Mesenchymal stem cell (in vitro differentiated cells and primary cell): ENCODE data around the gene PRPF18.

ENCODE experiments used
- DNase-seq: peaks from one replicate; pipeline ENCODE4 v3.0.0-alpha.2; 2013
- H2AFZ ChIP-seq: one replicate; pipeline ENCODE4 v1.6.1; 2013; ENCODE audit warnings: low read depth, mild to moderate bottlenecking, control low read depth, inconsistent platforms, low read length, moderate library complexity
- H2AK5ac ChIP-seq: 2 replicates; pipeline ENCODE4 v1.6.1; 2013; ENCODE audit warnings: low read length, moderate library complexity, mild to moderate bottlenecking, inconsistent platforms; ENCODE audit not compliant: severe bottlenecking
- H2BK120ac ChIP-seq: one replicate; pipeline ENCODE4 v1.6.1; 2013; ENCODE audit warnings: low read depth, mild to moderate bottlenecking, inconsistent platforms, low read length, moderate library complexity
- H2BK12ac ChIP-seq, 2 experiments: one replicate each; pipeline ENCODE4 v1.6.1; 2013; ENCODE audit warnings: inconsistent platforms in 2 of 2, low read length in 2 of 2, mild to moderate bottlenecking in 2 of 2, moderate library complexity in 2 of 2, control low read depth in 1 of 2
- H2BK15ac ChIP-seq: one replicate; pipeline ENCODE4 v1.6.1; 2013; ENCODE audit warnings: mild to moderate bottlenecking, low read depth, inconsistent platforms; ENCODE audit not compliant: poor library complexity, severe bottlenecking
- H2BK5ac ChIP-seq: 2 replicates; pipeline ENCODE4 v1.6.1; 2013; ENCODE audit warnings: low read depth, mild to moderate bottlenecking, low read length, control low read depth, inconsistent platforms; ENCODE audit not compliant: poor library complexity, severe bottlenecking
- H3K14ac ChIP-seq, 2 experiments: one replicate each; pipeline ENCODE4 v1.6.1; 2013; ENCODE audit warnings: inconsistent platforms in 2 of 2, low read length in 2 of 2, control low read depth in 1 of 2, mild to moderate bottlenecking in 1 of 2, moderate library complexity in 1 of 2
- H3K18ac ChIP-seq, 2 experiments: one replicate each; pipeline ENCODE4 v1.6.1; 2013; ENCODE audit warnings: inconsistent platforms in 2 of 2, low read length in 2 of 2, control low read depth in 1 of 2, low read depth in 1 of 2, mild to moderate bottlenecking in 1 of 2
- H3K23ac ChIP-seq, 2 experiments: one replicate each; pipeline ENCODE4 v1.6.1; 2013; ENCODE audit warnings: inconsistent platforms in 2 of 2, low read length in 2 of 2, mild to moderate bottlenecking in 2 of 2, moderate library complexity in 2 of 2, control low read depth in 1 of 2
- H3K27ac ChIP-seq: 2 replicates; pipeline ENCODE4 v1.5.1; 2013; ENCODE audit warnings: mild to moderate bottlenecking, moderate library complexity, low read length, control low read depth, inconsistent platforms; ENCODE audit not compliant: poor library complexity, severe bottlenecking
- H3K27me3 ChIP-seq, 2 experiments: 2 replicates each; pipeline versions ENCODE4 v1.6.1 to v1.7.0; 2013; ENCODE audit warnings: low read length in 2 of 2, mild to moderate bottlenecking in 2 of 2, moderate library complexity in 2 of 2, control low read depth in 1 of 2, inconsistent platforms in 1 of 2; ENCODE audit not compliant: control insufficient read depth in 1 of 2, insufficient read depth in 1 of 2
- H3K36me3 ChIP-seq, 2 experiments: 2 replicates each; pipeline versions ENCODE4 v1.6.1 to v1.7.0; 2013; ENCODE audit warnings: low read length in 2 of 2, control low read depth in 1 of 2, inconsistent platforms in 1 of 2, low read depth in 1 of 2, mild to moderate bottlenecking in 1 of 2; ENCODE audit not compliant: insufficient read depth in 2 of 2, control insufficient read depth in 1 of 2
- H3K4ac ChIP-seq, 2 experiments: one replicate each; pipeline ENCODE4 v1.6.1; 2013; ENCODE audit warnings: inconsistent platforms in 2 of 2, low read length in 2 of 2, mild to moderate bottlenecking in 2 of 2, moderate library complexity in 2 of 2, control low read depth in 1 of 2, low read depth in 1 of 2
- H3K4me1 ChIP-seq: 2 replicates; pipeline ENCODE4 v1.6.1; 2013; ENCODE audit warnings: low read depth, low read length, control low read depth; ENCODE audit not compliant: control insufficient read depth, insufficient read depth
- H3K4me2 ChIP-seq: 2 replicates; pipeline ENCODE4 v1.6.1; 2013; ENCODE audit warnings: low read length, mild to moderate bottlenecking, inconsistent platforms; ENCODE audit not compliant: poor library complexity, severe bottlenecking
- H3K4me3 ChIP-seq, 2 experiments: 2 replicates each; pipeline versions ENCODE4 v1.5.1 to v1.7.0; 2013; ENCODE audit warnings: low read length in 2 of 2, mild to moderate bottlenecking in 2 of 2, control low read depth in 1 of 2, low read depth in 1 of 2; ENCODE audit not compliant: insufficient read depth in 1 of 2
- H3K79me1 ChIP-seq: replicated peaks from 2 replicates; pipeline ENCODE4 v1.6.1; 2013; ENCODE audit warnings: mild to moderate bottlenecking, control low read depth, low read length, inconsistent platforms; ENCODE audit not compliant: poor library complexity, severe bottlenecking
- H3K9ac ChIP-seq: 2 replicates; pipeline ENCODE4 v1.7.0; 2013; ENCODE audit warnings: mild to moderate bottlenecking, low read length, moderate library complexity
- H3K9me3 ChIP-seq: 2 replicates; pipeline ENCODE4 v1.7.0; 2013; ENCODE audit warnings: mild to moderate bottlenecking, low read length; ENCODE audit not compliant: control insufficient read depth
- H4K8ac ChIP-seq: one replicate; pipeline ENCODE4 v1.6.1; 2013; ENCODE audit warnings: inconsistent platforms, mild to moderate bottlenecking, low read length, moderate library complexity
- H4K91ac ChIP-seq: one replicate; pipeline ENCODE4 v1.6.1; 2013; ENCODE audit warnings: mild to moderate bottlenecking, low read length, inconsistent platforms
- WGBS: methylation state at CpG from one replicate; pipeline ENCODE4 v1.1.7; 2013; ENCODE audit warnings: mixed read lengths; 5-methylcytosine and 5-hydroxymethylcytosine counted together

The PRPF18 gene

DNA sequence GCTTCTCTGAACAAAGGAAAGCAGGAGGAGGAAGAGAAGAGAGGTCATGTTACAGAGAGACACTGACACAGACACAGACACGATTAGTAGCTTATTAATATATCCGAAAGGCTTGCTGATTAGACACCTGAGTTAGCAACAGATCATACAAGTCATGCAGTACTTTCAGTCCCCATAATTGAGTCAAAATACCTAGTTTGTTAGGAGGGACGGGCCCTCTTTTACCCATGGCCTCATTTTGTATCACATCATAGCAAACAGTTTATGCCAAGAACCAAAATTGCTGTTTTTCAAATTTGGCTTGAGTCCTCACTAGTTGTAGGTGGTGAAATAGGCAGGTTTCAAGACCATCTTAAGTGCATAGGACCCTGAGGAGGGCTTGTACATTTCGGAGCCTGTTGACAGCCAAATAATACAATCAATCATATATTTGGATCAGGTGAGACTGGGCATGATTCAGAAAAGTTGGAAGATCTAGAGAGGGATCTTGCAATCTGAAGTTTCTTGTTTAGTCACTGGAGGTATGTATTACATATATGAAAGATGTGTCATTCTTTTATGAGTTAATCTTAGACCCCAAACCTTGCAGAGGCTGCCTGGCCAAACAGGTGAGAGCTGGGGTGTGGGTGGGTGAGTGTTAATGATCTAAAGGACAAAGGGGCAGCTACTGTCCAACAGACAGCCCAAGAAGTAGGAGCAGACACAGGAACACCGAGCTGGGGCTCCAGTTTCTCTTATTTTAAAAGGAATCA lies 65.4 kb downstream of the PRPF18 start:
- Histone ChIP-seq H3K18ac (no peak overlapping the region), H2BK120ac (no peak overlapping the region), H3K9ac (no peak overlapping the region), H3K79me1 (peaks cover 30% of the 10 kb centered on the region), H2BK12ac (no peak overlapping the region), H2AK5ac (no peak overlapping the region), H3K27me3 (no peaks in the 10 kb centered on the region), H3K36me3 (peaks cover 63 to 93% of the 10 kb centered on the region in 2 experiments), H2AFZ (no peak overlapping the region), H4K91ac (no peak overlapping the region), H3K4me1 (peaks cover 19% of the 10 kb centered on the region), H3K23ac (no peak overlapping the region), H3K4me2 (no peak overlapping the region), H4K8ac (no peak overlapping the region), H3K4me3 (no peak overlapping the region), H3K9me3 (no peaks in the 10 kb centered on the region), H3K4ac (no peak overlapping the region), H3K27ac (no peak overlapping the region), H2BK5ac (no peak overlapping the region), H2BK15ac (no peak overlapping the region), H3K14ac (no peak overlapping the region)
- 100% methylated on average over 4 of the region's 5 CpGs for WGBS
- no peak for DNase-seq

DNA sequence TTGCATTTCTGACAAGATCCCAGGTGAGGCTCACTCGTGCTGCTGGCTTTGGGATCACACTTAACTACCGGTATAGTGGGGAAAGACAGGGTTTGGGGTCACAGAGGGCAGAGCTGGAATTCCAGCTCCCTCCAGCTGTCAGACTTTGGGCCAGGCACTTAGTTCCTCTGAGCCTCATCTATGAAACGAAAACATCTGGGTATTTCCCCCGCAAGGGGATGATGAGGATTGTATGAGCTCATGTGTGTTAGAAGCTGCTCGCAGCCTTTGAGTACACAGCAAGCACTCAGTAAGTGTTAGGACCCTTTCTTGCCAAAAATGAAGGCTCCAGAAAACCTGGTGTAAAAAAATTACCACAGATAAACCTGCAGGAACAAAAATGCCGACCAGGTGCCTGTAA lies 66.1 kb downstream of the PRPF18 start:
- H3K9ac ChIP-seq: no peak overlapping the region
- no peak overlapping the region for H4K91ac ChIP-seq
- no peak overlapping the region for H4K8ac ChIP-seq
- no peak overlapping the region for H2AFZ ChIP-seq
- H3K4me3 ChIP-seq: no peak overlapping the region
- H3K14ac ChIP-seq: no peak overlapping the region
- no peak overlapping the region for H2BK15ac ChIP-seq
- DNase-seq: no peak
- no peak overlapping the region for H3K18ac ChIP-seq
- no peak overlapping the region for H3K4me2 ChIP-seq
- peaks cover 31% of the 10 kb centered on the region for H3K79me1 ChIP-seq
- peaks cover 19% of the 10 kb centered on the region for H3K4me1 ChIP-seq
- H3K27me3 ChIP-seq: no peaks in the 10 kb centered on the region
- H3K23ac ChIP-seq: no peak overlapping the region
- H3K4ac ChIP-seq: no peak overlapping the region
- no peak overlapping the region for H2AK5ac ChIP-seq
- no peak overlapping the region for H2BK12ac ChIP-seq
- H2BK120ac ChIP-seq: no peak overlapping the region
- H3K27ac ChIP-seq: peak overlapping the region; percentile 5
- no peak overlapping the region for H2BK5ac ChIP-seq
- peaks cover 67 to 91% of the 10 kb centered on the region in 2 experiments for H3K36me3 ChIP-seq
- 77% methylated on average over 6 of the region's 6 CpGs for WGBS
- H3K9me3 ChIP-seq: no peaks in the 10 kb centered on the region

DNA sequence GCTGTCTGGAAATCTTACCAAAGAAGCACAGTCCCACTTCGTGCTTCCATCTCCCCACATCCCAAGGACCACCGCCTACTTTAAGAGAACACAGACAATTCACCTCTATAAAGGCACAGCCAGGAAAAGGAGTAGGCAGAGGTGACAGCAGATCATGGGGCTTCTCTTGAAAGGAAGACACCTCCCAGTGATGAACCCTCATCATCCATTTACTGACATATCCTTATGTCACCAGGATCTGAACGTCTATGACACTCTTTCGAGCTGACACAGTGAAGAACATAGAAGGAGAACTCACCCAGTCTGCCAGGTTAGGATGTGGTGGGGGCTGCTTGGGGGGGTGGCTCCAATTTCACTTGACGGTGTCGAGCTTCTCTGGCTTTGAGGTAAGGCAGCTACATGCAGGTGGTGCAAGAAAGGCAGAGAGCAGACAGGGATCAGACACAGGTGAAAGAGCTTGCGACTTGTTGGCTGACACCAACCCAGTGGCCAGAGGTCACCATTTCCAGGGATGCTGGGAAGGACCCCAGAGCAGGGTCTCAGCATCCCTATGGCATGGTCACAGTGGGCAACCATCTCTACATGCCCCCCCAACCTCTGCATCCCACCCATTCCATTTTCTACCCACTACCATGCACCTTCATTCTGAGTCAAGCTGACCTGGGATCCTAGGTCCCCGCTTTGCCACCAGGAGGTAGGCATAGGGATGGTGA lies 67.5 kb downstream of the PRPF18 start:
- Histone ChIP-seq H3K27ac (no peak overlapping the region), H3K4ac (no peak overlapping the region), H3K27me3 (no peaks in the 10 kb centered on the region), H3K4me2 (no peak overlapping the region), H3K14ac (no peak overlapping the region), H2BK5ac (no peak overlapping the region), H3K9ac (no peak overlapping the region), H4K8ac (no peak overlapping the region), H3K36me3 (peaks cover 69 to 89% of the 10 kb centered on the region in 2 experiments), H2AFZ (no peak overlapping the region), H3K9me3 (no peaks in the 10 kb centered on the region), H3K23ac (no peak overlapping the region), H3K79me1 (peaks cover 34% of the 10 kb centered on the region), H2BK15ac (no peak overlapping the region), H4K91ac (no peak overlapping the region), H3K4me1 (peaks cover 21% of the 10 kb centered on the region), H2BK120ac (no peak overlapping the region), H3K4me3 (no peak overlapping the region), H2AK5ac (no peak overlapping the region), H3K18ac (no peak overlapping the region), H2BK12ac (no peak overlapping the region)
- no peak for DNase-seq
- WGBS: 96% methylated on average over 8 of the region's 8 CpGs

DNA sequence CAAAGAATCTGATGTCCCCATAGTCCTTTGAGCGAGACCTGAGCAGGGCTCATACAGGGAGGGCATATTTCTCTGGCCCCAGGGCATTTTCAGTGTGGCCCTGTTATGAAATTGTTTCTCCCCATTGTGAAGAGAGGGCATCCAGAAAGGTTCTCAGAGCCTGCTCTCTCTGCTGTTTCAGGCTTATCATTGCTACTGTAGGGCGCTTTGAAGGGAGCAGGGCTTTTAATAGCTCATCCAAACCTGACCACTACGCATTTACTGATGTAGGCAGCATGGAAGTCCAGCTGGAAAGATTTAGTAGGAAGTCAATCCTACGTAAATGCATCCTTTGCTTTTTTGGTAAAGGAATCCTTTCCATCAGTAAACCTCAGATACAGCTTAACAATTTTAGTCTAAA lies 68.1 kb downstream of the PRPF18 start:
- Histone ChIP-seq H2BK15ac (no peak overlapping the region), H3K4me2 (no peak overlapping the region)

More for the DNA sequence above, 68.1 kb downstream of the PRPF18 start:
- Histone ChIP-seq H2BK12ac (no peak overlapping the region), H4K8ac (no peak overlapping the region), H3K14ac (no peak overlapping the region), H3K27ac (no peak overlapping the region), H3K23ac (no peak overlapping the region), H3K18ac (no peak overlapping the region), H2AK5ac (no peak overlapping the region), H2BK5ac (no peak overlapping the region), H3K79me1 (peaks cover 35% of the 10 kb centered on the region), H3K36me3 (peaks cover 73 to 89% of the 10 kb centered on the region in 2 experiments), H2BK120ac (no peak overlapping the region), H3K9ac (no peak overlapping the region), H3K4ac (no peak overlapping the region), H3K4me3 (no peak overlapping the region), H2AFZ (no peak overlapping the region), H4K91ac (no peak overlapping the region), H3K9me3 (no peaks in the 10 kb centered on the region), H3K4me1 (peaks cover 22% of the 10 kb centered on the region), H3K27me3 (no peaks in the 10 kb centered on the region)
- WGBS: 100% methylated on average over 4 of the region's 4 CpGs
- DNase-seq: no peak
